ENCODE measurements around the gene ASCL3.
"Not testable (repeated sequence)": the region's sequence is repeated elsewhere in the genome, so short reads cannot be mapped to it uniquely, and the experiment has no call there.

Gene ASCL3

GRCh38 chr11:8948886-8949285 is 6.1 kb upstream of the ASCL3 start:
- H3K27me3 ChIP-seq (replicated peaks; ENCODE audit: control insufficient read depth, insufficient read depth, low read length, poor library complexity, severe bottlenecking): no peaks in the 10 kb centered on the region
- no peak for DNase-seq
- peaks cover 50% of the 10 kb centered on the region for H3K36me3 ChIP-seq (ENCODE audit: control insufficient read depth, insufficient read depth, low read length)
- no peaks in the 10 kb centered on the region for H3K4me1 ChIP-seq (ENCODE audit: control insufficient read depth, insufficient read depth, low read length, poor library complexity, severe bottlenecking)
- H3K4me3 ChIP-seq (ENCODE audit: insufficient read depth, low read depth, low read length, poor library complexity, severe bottlenecking): no peak overlapping the region
- H3K27ac ChIP-seq (ENCODE audit: insufficient read depth, low read length, poor library complexity, severe bottlenecking): no peak overlapping the region
- no peaks in the 10 kb centered on the region for H3K9me3 ChIP-seq (ENCODE audit: control insufficient read depth, low read length)

DNA sequence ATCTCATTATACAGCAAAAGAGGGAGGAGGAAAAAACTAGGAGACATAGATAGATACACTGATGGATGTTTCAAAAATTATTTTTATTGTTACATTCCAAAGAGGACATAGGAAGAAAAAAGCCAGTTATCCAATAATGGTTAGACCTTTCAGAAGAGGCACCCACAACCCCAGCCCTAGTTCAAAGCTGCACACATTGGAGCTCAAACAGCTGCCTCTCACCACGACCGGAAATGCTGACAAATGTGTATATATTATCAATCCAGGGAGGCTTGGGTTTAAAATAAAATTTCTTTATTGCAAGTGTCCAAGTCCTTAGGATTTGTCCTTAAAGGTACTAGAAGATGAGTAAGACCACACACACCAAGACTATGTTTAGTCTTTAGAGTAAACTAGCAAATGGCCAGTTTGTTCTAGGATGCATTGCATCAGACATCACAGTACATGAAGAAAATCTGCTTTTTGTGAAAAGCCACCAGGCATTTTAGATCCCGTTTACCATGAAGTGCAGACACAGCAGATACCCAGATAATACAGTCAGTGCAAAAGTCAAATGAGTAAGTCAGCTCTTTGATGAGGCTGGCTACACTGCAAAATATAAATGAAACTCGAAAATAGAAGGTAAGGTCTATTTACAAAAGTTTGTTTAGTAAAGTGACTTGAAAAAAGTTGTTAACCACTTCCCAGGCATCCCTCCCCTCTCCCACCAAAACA is 4.6 kb upstream of the ASCL3 start:
- no peaks in the 10 kb centered on the region for H3K27me3 ChIP-seq (replicated peaks; ENCODE audit: control insufficient read depth, insufficient read depth, low read length, poor library complexity, severe bottlenecking)
- H3K9me3 ChIP-seq (ENCODE audit: control insufficient read depth, low read length): no peaks in the 10 kb centered on the region

GRCh38 chr11:8941341-8942103 is 1.3 kb downstream of the ASCL3 start:
- DNase-seq: no peak
- Histone ChIP-seq H3K27ac (ENCODE audit: insufficient read depth, low read length, poor library complexity, severe bottlenecking) (no peak overlapping the region), H3K9me3 (ENCODE audit: control insufficient read depth, low read length) (no peaks in the 10 kb centered on the region), H3K27me3 (replicated peaks; ENCODE audit: control insufficient read depth, insufficient read depth, low read length, poor library complexity, severe bottlenecking) (no peaks in the 10 kb centered on the region), H3K4me1 (ENCODE audit: control insufficient read depth, insufficient read depth, low read length, poor library complexity, severe bottlenecking) (no peaks in the 10 kb centered on the region), H3K36me3 (ENCODE audit: control insufficient read depth, insufficient read depth, low read length) (no peaks in the 10 kb centered on the region), H3K4me3 (ENCODE audit: insufficient read depth, low read depth, low read length, poor library complexity, severe bottlenecking) (no peak overlapping the region)

More for the DNA sequence above, 4.6 kb upstream of the ASCL3 start:
- H3K27ac ChIP-seq (ENCODE audit: insufficient read depth, low read length, poor library complexity, severe bottlenecking): no peak overlapping the region
- DNase-seq: no peak
- H3K4me1 ChIP-seq (ENCODE audit: control insufficient read depth, insufficient read depth, low read length, poor library complexity, severe bottlenecking): no peaks in the 10 kb centered on the region
- H3K4me3 ChIP-seq (ENCODE audit: insufficient read depth, low read depth, low read length, poor library complexity, severe bottlenecking): no peak overlapping the region
- peaks cover 36% of the 10 kb centered on the region for H3K36me3 ChIP-seq (ENCODE audit: control insufficient read depth, insufficient read depth, low read length)

DNA sequence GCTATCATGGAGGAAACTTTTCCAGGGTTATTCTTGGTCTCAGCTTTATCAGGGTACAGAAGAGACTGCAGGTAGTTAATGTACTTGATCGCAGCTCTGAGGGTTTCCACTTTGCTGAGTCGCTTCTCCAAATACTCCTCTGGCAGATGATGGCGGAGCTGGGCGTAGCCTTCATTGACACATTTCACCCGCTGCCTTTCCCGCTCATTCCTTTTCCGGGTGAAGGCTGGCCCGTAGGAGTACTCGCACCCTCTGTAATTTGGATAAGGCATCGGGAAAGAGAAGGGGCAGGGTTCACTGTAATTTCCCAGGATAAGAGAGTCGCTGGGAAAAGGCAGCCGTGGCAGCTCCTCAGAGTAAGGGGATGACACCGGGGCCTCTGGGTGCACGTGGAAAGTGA is 5.2 kb downstream of the ASCL3 start:
- H3K4me3 ChIP-seq (ENCODE audit: insufficient read depth, low read depth, low read length, poor library complexity, severe bottlenecking): no peak overlapping the region
- DNase-seq: no peak
- H3K27ac ChIP-seq (ENCODE audit: insufficient read depth, low read length, poor library complexity, severe bottlenecking): no peak overlapping the region
- no peaks in the 10 kb centered on the region for H3K9me3 ChIP-seq (ENCODE audit: control insufficient read depth, low read length)
- no peaks in the 10 kb centered on the region for H3K36me3 ChIP-seq (ENCODE audit: control insufficient read depth, insufficient read depth, low read length)
- H3K4me1 ChIP-seq (ENCODE audit: control insufficient read depth, insufficient read depth, low read length, poor library complexity, severe bottlenecking): no peaks in the 10 kb centered on the region
- H3K27me3 ChIP-seq (replicated peaks; ENCODE audit: control insufficient read depth, insufficient read depth, low read length, poor library complexity, severe bottlenecking): no peaks in the 10 kb centered on the region

- Histone ChIP-seq H3K4me3 (ENCODE audit: insufficient read depth, low read depth, low read length, poor library complexity, severe bottlenecking) (no peak overlapping the region), H3K27ac (ENCODE audit: insufficient read depth, low read length, poor library complexity, severe bottlenecking) (no peak overlapping the region), H3K27me3 (replicated peaks; ENCODE audit: control insufficient read depth, insufficient read depth, low read length, poor library complexity, severe bottlenecking) (no peaks in the 10 kb centered on the region), H3K9me3 (ENCODE audit: control insufficient read depth, low read length) (no peaks in the 10 kb centered on the region), H3K4me1 (ENCODE audit: control insufficient read depth, insufficient read depth, low read length, poor library complexity, severe bottlenecking) (no peaks in the 10 kb centered on the region), H3K36me3 (ENCODE audit: control insufficient read depth, insufficient read depth, low read length) (no peaks in the 10 kb centered on the region)
- no peak for DNase-seq
Measured at GRCh38 chr11:8937159-8937558, 5.7 kb downstream of the ASCL3 start.

DNA sequence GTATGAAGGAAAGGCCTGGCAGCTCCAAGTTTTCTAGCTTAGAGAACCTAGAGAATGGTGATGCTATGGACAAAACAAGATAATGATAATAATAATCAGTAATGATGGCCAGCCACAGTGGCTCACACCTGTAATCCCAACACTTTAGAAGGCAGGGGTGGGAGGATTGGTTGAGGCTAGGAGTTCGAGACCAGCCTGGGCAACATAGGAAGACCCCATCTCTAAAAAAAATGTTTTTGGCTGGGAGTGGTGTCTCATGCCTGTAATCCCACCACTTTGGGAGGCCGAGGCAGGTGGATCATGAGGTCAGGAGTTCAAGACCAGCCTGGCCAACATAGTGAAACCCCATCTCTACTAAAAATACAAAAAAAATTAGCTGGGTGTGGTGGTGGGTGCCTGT is 7.0 kb downstream of the ASCL3 start:
- not testable (repeated sequence) for H3K36me3 ChIP-seq (ENCODE audit: control insufficient read depth, insufficient read depth, low read length); H3K27me3 ChIP-seq (replicated peaks; ENCODE audit: control insufficient read depth, insufficient read depth, low read length, poor library complexity, severe bottlenecking); H3K4me3 ChIP-seq (ENCODE audit: insufficient read depth, low read depth, low read length, poor library complexity, severe bottlenecking); H3K27ac ChIP-seq (ENCODE audit: insufficient read depth, low read length, poor library complexity, severe bottlenecking); H3K4me1 ChIP-seq (ENCODE audit: control insufficient read depth, insufficient read depth, low read length, poor library complexity, severe bottlenecking); DNase-seq; H3K9me3 ChIP-seq (ENCODE audit: control insufficient read depth, low read length)

DNA sequence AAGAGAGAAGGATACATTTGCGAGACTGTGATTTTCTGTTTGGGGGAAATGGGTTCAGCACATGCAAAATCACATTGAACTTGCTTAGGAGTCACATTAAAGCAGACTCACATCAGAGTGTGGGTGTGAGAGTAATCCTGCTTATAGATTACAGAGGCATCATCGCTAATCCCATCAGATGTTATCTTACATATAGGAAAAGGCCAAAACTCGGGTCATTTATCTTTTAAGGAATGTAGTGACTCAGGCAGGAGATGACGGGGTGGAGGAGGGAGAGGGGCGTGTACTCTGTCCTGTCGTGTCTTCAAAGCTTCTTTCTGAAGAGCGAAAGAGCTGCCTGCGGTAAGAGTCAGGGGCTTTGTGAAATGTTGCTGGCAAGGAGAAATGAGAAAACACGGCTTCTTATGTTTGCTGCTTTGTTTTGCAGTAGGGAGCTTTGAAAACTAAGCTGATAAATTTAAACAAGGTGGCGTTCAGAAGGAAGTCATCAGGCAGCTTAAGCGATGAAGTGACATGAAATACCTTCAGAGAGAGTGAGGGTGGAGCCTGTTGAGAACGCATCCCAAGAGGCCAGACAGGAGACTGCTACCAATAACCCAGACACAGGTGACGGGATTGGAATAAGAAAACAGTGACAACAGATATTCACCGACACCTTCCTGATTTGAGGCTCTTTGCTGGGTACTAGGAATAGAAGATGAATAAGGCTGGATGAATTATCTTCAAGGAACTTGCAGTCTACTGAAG is 7.9 kb downstream of the ASCL3 start:
- no peak overlapping the region for H3K27ac ChIP-seq (ENCODE audit: insufficient read depth, low read length, poor library complexity, severe bottlenecking)
- H3K27me3 ChIP-seq (replicated peaks; ENCODE audit: control insufficient read depth, insufficient read depth, low read length, poor library complexity, severe bottlenecking): no peaks in the 10 kb centered on the region
- no peak for DNase-seq
- no peaks in the 10 kb centered on the region for H3K9me3 ChIP-seq (ENCODE audit: control insufficient read depth, low read length)
- no peaks in the 10 kb centered on the region for H3K4me1 ChIP-seq (ENCODE audit: control insufficient read depth, insufficient read depth, low read length, poor library complexity, severe bottlenecking)
- H3K4me3 ChIP-seq (ENCODE audit: insufficient read depth, low read depth, low read length, poor library complexity, severe bottlenecking): no peak overlapping the region
- H3K36me3 ChIP-seq (ENCODE audit: control insufficient read depth, insufficient read depth, low read length): no peaks in the 10 kb centered on the region

DNA sequence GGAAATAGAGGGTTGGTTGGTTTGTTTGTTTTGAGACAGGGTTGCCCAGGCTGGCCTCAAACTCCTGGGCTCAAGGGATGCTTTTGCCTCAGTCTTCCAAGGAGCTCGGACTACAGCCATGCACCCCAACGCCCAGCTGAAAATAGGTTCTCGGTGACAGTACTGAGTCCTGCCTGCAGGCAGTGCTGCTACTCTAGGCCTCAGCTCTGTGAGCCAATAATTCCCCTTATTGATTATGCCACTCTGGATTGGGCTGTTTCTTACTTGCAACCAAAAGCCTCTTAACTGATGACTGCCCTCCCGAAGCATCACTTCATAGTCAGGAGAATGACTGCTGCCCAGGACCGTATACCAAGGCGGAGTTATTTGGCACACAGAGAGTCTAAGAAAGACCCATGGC is 8.9 kb downstream of the ASCL3 start:
- H3K4me1 ChIP-seq (ENCODE audit: control insufficient read depth, insufficient read depth, low read length, poor library complexity, severe bottlenecking): no peaks in the 10 kb centered on the region
- H3K27ac ChIP-seq (ENCODE audit: insufficient read depth, low read length, poor library complexity, severe bottlenecking): no peak overlapping the region
- no peak overlapping the region for H3K4me3 ChIP-seq (ENCODE audit: insufficient read depth, low read depth, low read length, poor library complexity, severe bottlenecking)
- H3K36me3 ChIP-seq (ENCODE audit: control insufficient read depth, insufficient read depth, low read length): no peaks in the 10 kb centered on the region
- no peak for DNase-seq
- H3K9me3 ChIP-seq (ENCODE audit: control insufficient read depth, low read length): no peaks in the 10 kb centered on the region
- no peaks in the 10 kb centered on the region for H3K27me3 ChIP-seq (replicated peaks; ENCODE audit: control insufficient read depth, insufficient read depth, low read length, poor library complexity, severe bottlenecking)

DNA sequence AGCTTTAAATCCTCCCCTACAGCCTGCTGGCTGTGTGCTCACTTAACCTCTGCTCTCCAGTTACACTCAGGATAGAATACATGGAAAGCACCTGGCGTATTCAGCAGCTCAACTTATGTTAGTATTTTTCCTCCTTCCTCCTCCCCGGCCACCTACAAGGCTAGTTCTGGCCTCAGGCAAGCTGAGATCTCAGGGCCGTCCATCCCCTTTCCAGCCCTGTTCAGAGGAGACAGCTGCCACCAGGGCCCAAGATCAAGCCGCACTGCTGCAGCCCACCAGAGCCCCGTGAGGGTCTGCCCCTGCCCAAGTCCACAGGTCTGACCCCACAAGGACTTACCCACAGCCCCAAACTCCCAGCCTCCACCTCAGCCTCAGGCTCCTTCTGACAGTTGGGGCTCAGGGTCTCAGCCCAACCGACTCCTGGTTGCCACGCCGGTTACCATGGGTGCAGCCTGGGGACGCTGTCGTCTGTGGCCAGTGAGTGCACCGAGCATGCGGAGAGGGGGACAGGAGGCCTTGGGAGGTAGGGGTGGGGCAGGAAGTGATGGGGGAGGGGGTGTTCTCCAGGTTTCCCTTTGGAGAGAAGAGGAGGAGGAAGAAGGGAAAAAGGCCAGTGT is 10.1 kb downstream of the ASCL3 start, which contains the start of gene C11orf16:
Gene C11orf16, minus strand, starts transcription at position 384 of the 617 bp plus-strand sequence. CDS start 639 bp downstream, outside the sequence.
- Histone ChIP-seq H3K36me3 (ENCODE audit: control insufficient read depth, insufficient read depth, low read length) (no peaks in the 10 kb centered on the region), H3K4me1 (ENCODE audit: control insufficient read depth, insufficient read depth, low read length, poor library complexity, severe bottlenecking) (no peaks in the 10 kb centered on the region), H3K27ac (ENCODE audit: insufficient read depth, low read length, poor library complexity, severe bottlenecking) (no peak within 1 kb of the TSS), H3K9me3 (ENCODE audit: control insufficient read depth, low read length) (no peaks in the 10 kb centered on the region), H3K27me3 (replicated peaks; ENCODE audit: control insufficient read depth, insufficient read depth, low read length, poor library complexity, severe bottlenecking) (no peaks in the 10 kb centered on the region), H3K4me3 (ENCODE audit: insufficient read depth, low read depth, low read length, poor library complexity, severe bottlenecking) (no peak within 1 kb of the TSS)
- DNase-seq: no peak

Measured in effector memory CD4-positive, alpha-beta T cell (primary cell).